HCT116 (cell line): Measurements from ENCODE around the gene CREB3. TPM values are rescaled to one million over a fixed set of nuclear protein-coding genes. Genes with fewer than 3 reads are reported as not detected.

Source experiments
- ATAC-seq: fragments of 200-7000 bp; cut with Tn5 transposase; 2 replicates; pipeline ENCODE4 v1.9.1; 2020; ENCODE audit warnings: mild to moderate bottlenecking, moderate library complexity
- BruUV-seq: library from RNA; stranded (reverse); fragments of 400-500 nt; replicated peaks from 2 replicates; lab custom pipeline; 2021; lab: Mats Ljungman, UMichigan
- CTCF ChIA-PET: fragments of 300-600 bp; sonication (Branson Sonifier 250); formaldehyde crosslinking; loops from one replicate; lab custom pipeline; 2021; ENCODE audit warnings: antibody characterized with exemption; lab: Charles Lee
- POLR2A ChIA-PET: fragments of 300-600, 350-600 bp; sonication (Branson Sonifier 250); formaldehyde crosslinking; loops from one replicate; lab custom pipeline; 2021; ENCODE audit warnings: antibody characterized with exemption; lab: Charles Lee
- RAD21 ChIA-PET, 2 experiments: fragments of 300-600 bp; sonication (Branson Sonifier 250); formaldehyde crosslinking; loops; one replicate each; lab custom pipeline; 2023; ENCODE audit warnings: low total read pairs in 2 of 2; ENCODE audit not compliant: uncharacterized antibody in 2 of 2, unreplicated experiment in 2 of 2, low non-redundant PET in 1 of 2; lab: Charles Lee
- DNase-seq: peaks from one replicate; pipeline ENCODE4 v3.0.0-alpha.2; 2010; ENCODE audit warnings: low read depth, low spot score
- H2AFZ ChIP-seq: fragments of 200-600 bp; shearing (Covaris generic), sonication (generic); 2 replicates; pipeline ENCODE4 v1.6.1; 2017; ENCODE audit warnings: low read depth, mixed run types, mixed read lengths, antibody characterized with exemption, low read length; ENCODE audit not compliant: poor library complexity, severe bottlenecking
- H3K27ac ChIP-seq: 2 replicates; pipeline ENCODE4 v1.5.1; 2012; ENCODE audit warnings: low read depth, low read length
- H3K27me3 ChIP-seq: fragments of 200-600 bp; sonication (generic); 2 replicates; pipeline ENCODE4 v1.6.1; 2016; ENCODE audit warnings: mixed run types, low read length, mixed read lengths; ENCODE audit not compliant: insufficient read depth
- H3K36me3 ChIP-seq, 2 experiments: fragments of 200-500 bp in 1 of 2; fragments of 200-600 bp in 1 of 2; sonication (Bioruptor generic) in 1 of 2; sonication (generic) in 1 of 2; 2 replicates each; pipeline versions ENCODE4 v1.5.1 to v1.6.1; 2014 to 2016; ENCODE audit warnings: low read length in 2 of 2, inconsistent platforms in 1 of 2, mixed read lengths in 1 of 2, mixed run types in 1 of 2; ENCODE audit not compliant: insufficient read depth in 2 of 2, control insufficient read depth in 1 of 2
- H3K4me1 ChIP-seq, 2 experiments: fragments of 200-600 bp in 1 of 2; sonication (generic) in 1 of 2; 2 replicates each; pipeline versions ENCODE4 v1.5.1 to v1.6.1; 2012 to 2017; ENCODE audit warnings: low read length in 2 of 2, inconsistent platforms in 1 of 2, mild to moderate bottlenecking in 1 of 2, mixed read lengths in 1 of 2, mixed run types in 1 of 2, moderate library complexity in 1 of 2; ENCODE audit not compliant: insufficient read depth in 2 of 2, control insufficient read depth in 1 of 2
- H3K4me2 ChIP-seq: fragments of 200-600 bp; sonication (generic); 2 replicates; pipeline ENCODE4 v1.6.1; 2017; ENCODE audit warnings: mixed run types, low read length, mixed read lengths
- H3K4me3 ChIP-seq, 2 experiments: fragments of 200-600 bp in 1 of 2; sonication (generic) in 1 of 2; replicated peaks in 1 of 2; 2 replicates each; pipeline ENCODE4 v1.5.1; 2011 to 2016; ENCODE audit warnings: low read length in 2 of 2, control low read depth in 1 of 2, low read depth in 1 of 2, mild to moderate bottlenecking in 1 of 2, mixed read lengths in 1 of 2, mixed run types in 1 of 2
- H3K79me2 ChIP-seq: fragments of 200-600 bp; sonication (generic); 2 replicates; pipeline ENCODE4 v1.6.1; 2017; ENCODE audit warnings: mild to moderate bottlenecking, mixed run types, low read length, moderate library complexity, mixed read lengths; ENCODE audit not compliant: insufficient read depth
- H3K9ac ChIP-seq: fragments of 200-600 bp; sonication (generic); 2 replicates; pipeline ENCODE4 v1.6.1; 2016; ENCODE audit warnings: low read length, mixed read lengths
- H3K9me2 ChIP-seq: fragments of 200-600 bp; sonication (generic), shearing (Covaris generic); 2 replicates; pipeline ENCODE4 v1.6.1; 2017; ENCODE audit warnings: mixed run types, mild to moderate bottlenecking, moderate library complexity; ENCODE audit not compliant: insufficient read depth
- H3K9me3 ChIP-seq, 2 experiments: fragments of 200-500 bp in 1 of 2; fragments of 200-600 bp in 1 of 2; sonication (Bioruptor generic) in 1 of 2; sonication (generic) in 1 of 2; 2 replicates each; pipeline ENCODE4 v1.6.1; 2014 to 2017; ENCODE audit warnings: low read length in 2 of 2, mixed read lengths in 2 of 2, inconsistent platforms in 1 of 2, low read depth in 1 of 2, mild to moderate bottlenecking in 1 of 2, mixed run types in 1 of 2, moderate library complexity in 1 of 2; ENCODE audit not compliant: control insufficient read depth in 1 of 2, insufficient read depth in 1 of 2
- H4K20me1 ChIP-seq: fragments of 200-600 bp; sonication (generic), shearing (Covaris generic); 2 replicates; pipeline ENCODE4 v1.6.1; 2017; ENCODE audit warnings: mixed run types, mild to moderate bottlenecking, moderate library complexity; ENCODE audit not compliant: insufficient read depth
- CEBPB ChIP-seq: IDR thresholded peaks from 2 replicates; pipeline ENCODE4 v1.6.1; 2012; ENCODE audit warnings: low read depth
- EGR1 ChIP-seq: IDR thresholded peaks from 2 replicates; pipeline ENCODE4 v1.6.1; 2012; ENCODE audit warnings: low read depth
- ELF1 ChIP-seq: IDR thresholded peaks from 2 replicates; pipeline ENCODE4 v1.6.1; 2012; ENCODE audit warnings: low read depth, borderline replicate concordance
- EZH2 ChIP-seq: fragments of 200-600 bp; sonication (generic); IDR thresholded peaks from 2 replicates; pipeline ENCODE4 v1.6.1; 2017; ENCODE audit warnings: antibody characterized with exemption, mixed run types
- FOSL1 ChIP-seq: IDR thresholded peaks from 2 replicates; pipeline ENCODE4 v1.6.1; 2012; ENCODE audit warnings: low read depth
- JUND ChIP-seq: IDR thresholded peaks from 2 replicates; pipeline ENCODE4 v1.6.1; 2012
- MAX ChIP-seq: IDR thresholded peaks from 2 replicates; pipeline ENCODE4 v1.6.1; 2012
- POLR2A ChIP-seq: IDR thresholded peaks from 2 replicates; pipeline ENCODE4 v1.7.0; 2011; ENCODE audit warnings: borderline replicate concordance; ENCODE audit not compliant: insufficient read depth, insufficient read length; ENCODE audit errors: extremely low read depth
- RAD21 ChIP-seq: IDR thresholded peaks from 2 replicates; pipeline ENCODE4 v1.6.1; 2012; ENCODE audit warnings: low read depth, mild to moderate bottlenecking
- SRF ChIP-seq: IDR thresholded peaks from 2 replicates; pipeline ENCODE4 v1.6.1; 2012; ENCODE audit warnings: low read depth
- YY1 ChIP-seq: IDR thresholded peaks from 2 replicates; pipeline ENCODE4 v1.6.1; 2011; ENCODE audit warnings: low read length, low read depth, moderate library complexity, mild to moderate bottlenecking; ENCODE audit not compliant: insufficient replicate concordance; ENCODE audit errors: extremely low read depth
- ZFX ChIP-seq: fragments of 450-650 bp; IDR thresholded peaks from 2 replicates; pipeline ENCODE4 v1.6.1; 2017
- intact Hi-C: fragments of 100-400 bp; cut with micrococcal nuclease; formaldehyde crosslinking; loops from 2 replicates; pipeline ENCODE4 v1.10.0; 2022
- total RNA-seq: library from RNA; stranded (reverse); gene quantifications from one replicate; pipeline ENCODE4 v1.2.1, GENCODE V29; 2021; ENCODE audit not compliant: unreplicated experiment
- TF ChIP-seq, protein P1 (sequence below), 3 experiments: fragments of 200-600 bp in 1 of 3; sonication (generic) in 1 of 3; IDR thresholded peaks in 2 of 3; conservative IDR thresholded peaks in 1 of 3; 2 replicates each; pipeline ENCODE4 v1.5.1; 2012 to 2017; ENCODE audit warnings: low read depth in 2 of 3, low read length in 2 of 3, antibody characterized with exemption in 1 of 3, borderline replicate concordance in 1 of 3, control low read depth in 1 of 3, mild to moderate bottlenecking in 1 of 3, mixed read lengths in 1 of 3, mixed run types in 1 of 3, moderate library complexity in 1 of 3; ENCODE audit not compliant: insufficient read depth in 1 of 3

CREB3 gene
- total RNA-seq, 1 experiment from 2014 or later, result 22.3 TPM

DNA sequence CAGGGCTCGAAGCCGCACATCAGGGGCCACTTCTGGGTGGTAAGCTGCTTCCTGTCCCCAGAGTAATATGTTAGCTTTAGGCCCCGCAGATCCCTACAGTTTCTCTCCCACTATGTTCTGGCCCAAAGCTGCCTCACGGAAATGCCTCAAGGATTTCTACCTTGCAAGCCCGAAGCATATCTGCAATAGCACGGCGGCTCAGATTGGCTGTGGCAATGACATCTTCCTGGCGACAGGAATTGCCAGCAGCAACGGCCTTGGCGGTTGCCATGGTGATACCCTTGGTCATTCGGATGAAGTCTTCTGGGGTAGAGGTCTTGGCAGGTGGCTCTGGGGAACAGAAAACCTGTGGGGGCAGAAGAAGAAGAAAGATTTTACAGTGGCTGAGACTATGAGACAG, 32.4 kb upstream of the CREB3 start:
- no peaks in the 10 kb centered on the region for H3K9me2 ChIP-seq
- ATAC-seq, result no peak
- BruUV-seq, result no TSS peak
- H3K79me2 ChIP-seq, result no peaks in the 10 kb centered on the region
- RAD21 ChIA-PET, result no interaction called here
- H3K4me3 ChIP-seq, result no peak overlapping the region
- H3K9me3 ChIP-seq, result no peaks in the 10 kb centered on the region
- H3K36me3 ChIP-seq, result peaks cover 50 to 78% of the 10 kb centered on the region in 2 experiments
- no peaks in the 10 kb centered on the region for H3K27me3 ChIP-seq
- H3K4me2 ChIP-seq, result no peak overlapping the region
- no peaks in the 10 kb centered on the region for H4K20me1 ChIP-seq
- CTCF ChIA-PET, result interaction anchor here (2.3 kb wide), 1 partner anchor 9 kb away, joined by 8 read pairs; no protein-coding TSS in a partner anchor
- H3K27ac ChIP-seq, result no peak overlapping the region
- DNase-seq, result no peak
- no peak overlapping the region for H2AFZ ChIP-seq
- POLR2A ChIA-PET, result no interaction called here
- intact Hi-C loops, result no loop called here
- H3K4me1 ChIP-seq, result peaks cover 0 to 4% of the 10 kb centered on the region in 2 experiments; a peak in 1 of 4 replicates
- no peak for TF ChIP-seq FOSL1
- no peak for TF ChIP-seq ZFX
- TF ChIP-seq ELF1, result no peak
- no peak for TF ChIP-seq EGR1
- no peak for TF ChIP-seq YY1
- H3K9ac ChIP-seq, result no peak overlapping the region

DNA sequence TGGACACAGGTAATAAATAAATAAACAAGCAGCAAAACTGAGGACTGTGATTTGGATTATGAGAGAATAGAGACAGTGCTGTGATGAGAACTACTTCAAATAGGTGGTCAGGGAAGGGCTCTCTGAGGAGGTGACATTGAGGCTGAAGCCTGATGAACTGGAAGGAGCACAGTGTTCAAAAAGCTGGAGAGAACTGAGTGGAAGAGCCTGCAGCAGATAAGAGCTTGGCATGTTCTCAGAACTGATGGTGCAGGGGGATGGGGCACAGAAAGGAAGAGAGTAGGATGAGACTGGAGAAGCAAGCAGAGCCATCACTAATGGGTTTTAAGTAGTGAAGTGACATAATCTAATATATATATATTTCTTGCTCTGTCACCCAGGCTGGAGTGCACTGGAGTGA, 31.5 kb upstream of the CREB3 start:
- TF ChIP-seq EGR1, result no peak
- TF ChIP-seq RAD21, result no peak
- TF ChIP-seq MAX, result no peak
- TF ChIP-seq, protein P1, sequence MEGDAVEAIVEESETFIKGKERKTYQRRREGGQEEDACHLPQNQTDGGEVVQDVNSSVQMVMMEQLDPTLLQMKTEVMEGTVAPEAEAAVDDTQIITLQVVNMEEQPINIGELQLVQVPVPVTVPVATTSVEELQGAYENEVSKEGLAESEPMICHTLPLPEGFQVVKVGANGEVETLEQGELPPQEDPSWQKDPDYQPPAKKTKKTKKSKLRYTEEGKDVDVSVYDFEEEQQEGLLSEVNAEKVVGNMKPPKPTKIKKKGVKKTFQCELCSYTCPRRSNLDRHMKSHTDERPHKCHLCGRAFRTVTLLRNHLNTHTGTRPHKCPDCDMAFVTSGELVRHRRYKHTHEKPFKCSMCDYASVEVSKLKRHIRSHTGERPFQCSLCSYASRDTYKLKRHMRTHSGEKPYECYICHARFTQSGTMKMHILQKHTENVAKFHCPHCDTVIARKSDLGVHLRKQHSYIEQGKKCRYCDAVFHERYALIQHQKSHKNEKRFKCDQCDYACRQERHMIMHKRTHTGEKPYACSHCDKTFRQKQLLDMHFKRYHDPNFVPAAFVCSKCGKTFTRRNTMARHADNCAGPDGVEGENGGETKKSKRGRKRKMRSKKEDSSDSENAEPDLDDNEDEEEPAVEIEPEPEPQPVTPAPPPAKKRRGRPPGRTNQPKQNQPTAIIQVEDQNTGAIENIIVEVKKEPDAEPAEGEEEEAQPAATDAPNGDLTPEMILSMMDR (IDR thresholded peaks at IDR 0.05 in 2 of 3, conservative IDR thresholded peaks at IDR 0.05 in 1 of 3; ENCODE audit: borderline replicate concordance in 1 of 3, insufficient read depth in 1 of 3, low read depth in 2 of 3, low read length in 2 of 3), result no peak
- TF ChIP-seq JUND, result no peak
- no peak for TF ChIP-seq CEBPB
- TF ChIP-seq ZFX, result no peak
- TF ChIP-seq POLR2A, result no peak
- no peak for TF ChIP-seq SRF
- no peak for TF ChIP-seq ELF1
- TF ChIP-seq EZH2, result no peak
- Histone ChIP-seq H4K20me1 (no peaks in the 10 kb centered on the region), H3K9me3 (no peaks in the 10 kb centered on the region), H3K4me1 (peaks cover 0 to 4% of the 10 kb centered on the region in 2 experiments; a peak in 1 of 4 replicates), H3K36me3 (peaks cover 56 to 83% of the 10 kb centered on the region in 2 experiments), H3K27ac (no peak overlapping the region), H3K9ac (no peak overlapping the region), H3K4me2 (no peak overlapping the region), H2AFZ (no peak overlapping the region), H3K4me3 (no peak overlapping the region), H3K27me3 (no peaks in the 10 kb centered on the region), H3K9me2 (no peaks in the 10 kb centered on the region), H3K79me2 (no peaks in the 10 kb centered on the region)
- BruUV-seq, result no TSS peak
- RAD21 ChIA-PET, result no interaction called here
- no peak for ATAC-seq
- CTCF ChIA-PET, result interaction anchor here (2.3 kb wide), 1 partner anchor 10 kb away, joined by 8 read pairs; no protein-coding TSS in a partner anchor
- DNase-seq, result no peak
- intact Hi-C loops, result no loop called here
- POLR2A ChIA-PET, result no interaction called here
